D721Med (cell line): ENCODE data around the gene TAF5L.
"Not testable (repeated sequence)": the region's sequence is repeated elsewhere in the genome, so short reads cannot be mapped to it uniquely, and the experiment has no call there.

ENCODE experiments used
- DNase-seq: peaks from one replicate; pipeline ENCODE4 v3.0.0; 2011; ENCODE audit warnings: low spot score; ENCODE audit not compliant: insufficient read length
- FAIRE-seq: peaks from 2 replicates; lab custom pipeline; 2011; peaks lifted over from hg19 to GRCh38; lab: Jason Lieb, UNC
- TF ChIP-seq, protein P1 (sequence below): IDR thresholded peaks from 2 replicates; pipeline ENCODE4 v1.5.1; 2012; ENCODE audit warnings: mild to moderate bottlenecking, control low read depth; ENCODE audit not compliant: insufficient read depth; ENCODE audit errors: missing control alignments

The TAF5L gene

DNA sequence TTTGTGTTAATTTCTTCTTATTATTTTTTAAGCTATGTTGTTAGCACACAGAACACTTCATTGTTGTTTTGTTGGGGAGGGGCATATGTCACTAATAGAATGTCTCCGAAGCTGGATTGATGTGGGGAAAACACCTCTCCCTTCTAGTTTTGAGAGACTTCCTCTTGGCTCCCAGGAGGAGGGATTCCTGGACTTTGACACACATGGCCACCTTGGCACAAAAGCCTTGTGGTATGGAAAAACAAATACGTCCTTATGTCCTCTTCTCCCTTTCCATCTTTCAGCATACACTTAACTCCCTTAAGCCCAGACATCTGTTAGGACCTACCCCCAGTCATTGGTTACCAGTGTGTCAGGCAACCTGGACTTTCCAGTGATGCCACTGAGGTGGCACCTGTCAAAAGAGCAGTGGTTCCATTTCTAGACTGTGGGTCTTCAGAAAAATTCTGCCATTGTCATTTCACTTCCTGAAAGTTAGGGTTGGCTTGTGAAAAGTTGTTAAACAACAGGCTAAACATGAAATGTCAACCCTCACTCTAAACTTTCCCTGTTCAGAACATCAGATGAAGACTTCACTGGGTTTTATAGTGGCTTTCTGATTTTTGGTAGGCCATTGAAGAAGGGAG, 54.9 kb downstream of the TAF5L start:
- FAIRE-seq (no peak), DNase-seq (no peak)
- TF ChIP-seq, protein P1, sequence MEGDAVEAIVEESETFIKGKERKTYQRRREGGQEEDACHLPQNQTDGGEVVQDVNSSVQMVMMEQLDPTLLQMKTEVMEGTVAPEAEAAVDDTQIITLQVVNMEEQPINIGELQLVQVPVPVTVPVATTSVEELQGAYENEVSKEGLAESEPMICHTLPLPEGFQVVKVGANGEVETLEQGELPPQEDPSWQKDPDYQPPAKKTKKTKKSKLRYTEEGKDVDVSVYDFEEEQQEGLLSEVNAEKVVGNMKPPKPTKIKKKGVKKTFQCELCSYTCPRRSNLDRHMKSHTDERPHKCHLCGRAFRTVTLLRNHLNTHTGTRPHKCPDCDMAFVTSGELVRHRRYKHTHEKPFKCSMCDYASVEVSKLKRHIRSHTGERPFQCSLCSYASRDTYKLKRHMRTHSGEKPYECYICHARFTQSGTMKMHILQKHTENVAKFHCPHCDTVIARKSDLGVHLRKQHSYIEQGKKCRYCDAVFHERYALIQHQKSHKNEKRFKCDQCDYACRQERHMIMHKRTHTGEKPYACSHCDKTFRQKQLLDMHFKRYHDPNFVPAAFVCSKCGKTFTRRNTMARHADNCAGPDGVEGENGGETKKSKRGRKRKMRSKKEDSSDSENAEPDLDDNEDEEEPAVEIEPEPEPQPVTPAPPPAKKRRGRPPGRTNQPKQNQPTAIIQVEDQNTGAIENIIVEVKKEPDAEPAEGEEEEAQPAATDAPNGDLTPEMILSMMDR, result no peak

DNA sequence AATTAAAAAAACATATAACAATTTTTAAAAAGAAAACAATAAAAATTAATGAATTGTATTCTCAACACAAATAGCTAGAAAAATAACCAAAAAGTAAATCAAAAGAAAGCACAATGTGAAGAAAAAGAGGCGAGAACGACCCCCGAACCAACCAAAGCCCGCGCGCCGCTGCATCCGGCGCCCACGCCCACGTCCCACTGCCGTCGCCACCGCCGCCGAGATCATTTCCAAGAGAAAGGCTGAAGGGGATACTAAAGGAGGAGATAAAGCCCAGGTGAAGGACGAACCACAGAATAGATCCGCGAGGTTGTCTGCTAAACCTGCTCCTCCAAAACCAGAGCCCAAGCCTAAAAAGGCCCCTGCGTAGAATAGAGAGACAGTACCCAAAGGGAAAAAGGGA, 55.6 kb downstream of the TAF5L start:
- no peak for DNase-seq
- no peak for FAIRE-seq
- TF ChIP-seq, protein P1, result no peak

DNA sequence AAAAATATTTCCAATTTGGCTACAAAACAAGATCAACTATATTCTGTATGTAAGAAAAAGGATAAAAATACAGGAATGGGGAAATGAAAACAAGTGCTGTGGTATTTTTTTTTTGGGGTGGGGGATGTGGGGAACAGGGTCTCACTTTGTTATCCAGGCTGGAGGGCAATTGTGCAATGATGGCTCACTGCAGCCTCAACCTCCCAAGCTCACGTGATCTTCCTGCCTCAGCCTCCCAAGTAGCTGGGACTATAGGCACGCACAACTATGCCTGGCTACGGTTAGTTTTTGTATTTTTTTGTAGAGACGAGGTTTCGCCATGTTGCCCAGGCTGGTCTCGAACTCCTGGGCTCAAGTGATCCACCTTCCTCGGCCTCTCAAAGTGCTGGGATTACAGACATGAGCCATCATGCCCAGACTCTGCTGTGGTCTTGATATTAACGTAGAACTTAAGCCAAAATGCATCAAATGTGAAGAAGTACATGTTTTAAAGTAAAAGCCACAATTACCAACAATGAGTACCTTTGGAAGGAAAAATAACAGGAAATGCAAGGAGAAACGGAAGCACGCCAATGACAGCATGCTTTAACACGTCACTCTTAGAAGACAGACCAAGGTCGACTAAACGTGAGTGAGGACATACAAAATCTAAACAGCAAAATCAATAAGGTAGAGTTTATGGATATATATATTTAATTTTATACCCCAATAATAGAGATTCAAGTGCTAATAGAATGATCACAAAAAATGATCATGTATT, 58.6 kb downstream of the TAF5L start:
- DNase-seq (no peak), FAIRE-seq (no peak)
- TF ChIP-seq, protein P1, result no peak

DNA sequence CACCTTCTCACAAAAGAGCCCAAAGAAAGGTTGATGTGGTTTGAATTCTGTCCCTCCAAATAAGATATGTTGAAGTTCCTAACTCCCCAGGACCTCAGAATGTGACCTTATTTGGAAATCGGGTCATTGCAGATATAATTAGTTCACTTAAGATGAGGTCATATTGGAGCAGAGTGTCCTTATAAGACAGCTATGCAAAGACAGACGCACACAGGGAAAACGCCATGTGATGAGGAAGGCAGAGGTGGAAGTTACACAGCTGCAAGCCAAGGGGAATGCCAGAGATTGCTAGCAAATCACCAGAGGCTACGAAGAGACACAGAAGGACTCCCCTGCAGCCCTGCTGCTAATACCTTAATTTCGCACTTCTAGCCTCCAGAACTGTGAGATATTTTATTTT, 62.2 kb downstream of the TAF5L start:
- TF ChIP-seq, protein P1, result no peak
- DNase-seq (no peak), FAIRE-seq (no peak)

DNA sequence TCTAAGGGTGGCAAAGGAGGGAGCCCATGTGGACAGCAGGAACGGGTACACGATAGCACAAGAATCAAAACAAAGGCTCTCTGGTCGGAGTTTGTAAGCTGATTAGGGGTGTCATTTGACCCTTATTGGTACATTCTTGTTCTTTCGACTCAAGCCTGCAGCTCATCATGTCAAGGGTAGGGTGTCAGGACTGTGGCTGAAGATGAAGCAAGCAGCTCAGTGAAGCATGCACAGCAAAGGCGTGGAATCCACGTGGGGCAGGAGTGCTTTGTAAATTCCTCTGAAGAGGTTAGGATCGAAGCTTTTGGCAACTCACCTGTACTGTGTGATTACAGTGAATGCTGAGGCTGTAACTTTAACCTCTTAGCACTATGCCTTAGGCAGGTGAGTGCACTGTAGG, 62.7 kb downstream of the TAF5L start:
- FAIRE-seq (no peak), DNase-seq (no peak)
- TF ChIP-seq, protein P1, result no peak

DNA sequence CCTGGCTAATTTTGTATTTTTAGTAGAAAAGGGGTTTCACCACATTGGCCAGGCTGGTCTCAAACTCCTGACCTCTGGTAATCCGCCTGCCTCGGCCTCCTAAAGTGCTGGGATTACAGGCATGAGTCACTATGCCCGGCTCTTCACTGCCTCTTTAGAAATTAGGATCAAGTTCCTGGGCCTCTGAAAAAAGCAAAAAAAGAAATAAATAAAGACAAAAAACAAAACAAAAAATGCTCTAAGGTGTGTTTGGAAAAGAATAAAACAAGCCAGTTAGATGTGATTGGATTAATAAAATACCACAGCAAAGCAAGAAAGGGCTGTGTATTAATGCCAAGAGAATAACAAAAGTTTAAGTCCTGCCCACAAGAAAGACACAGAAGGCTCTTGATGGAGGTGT, 63.2 kb downstream of the TAF5L start:
- TF ChIP-seq, protein P1, result no peak
- DNase-seq (no peak), FAIRE-seq (no peak)

DNA sequence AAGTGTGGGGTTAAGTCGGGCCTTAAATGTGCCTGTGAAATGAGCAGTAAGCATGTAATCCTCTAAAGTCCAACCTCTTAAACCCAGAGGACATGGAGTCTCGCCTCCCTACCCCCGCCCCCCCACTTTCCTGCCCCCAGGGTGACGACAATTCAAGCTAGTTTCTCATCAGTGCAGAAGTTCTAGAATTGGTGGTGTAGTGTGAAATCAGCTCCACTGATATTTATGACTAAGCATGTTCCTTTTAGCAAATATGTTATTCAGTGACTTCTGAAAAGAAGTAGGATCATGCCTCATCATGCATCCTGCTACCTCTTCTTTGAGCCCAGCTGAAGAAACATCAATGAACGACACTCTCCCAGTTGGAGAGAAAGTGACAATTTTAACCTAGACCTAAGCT, 64.8 kb downstream of the TAF5L start:
- DNase-seq (no peak), FAIRE-seq (peak; percentile 35)
- TF ChIP-seq, protein P1, result no peak

DNA sequence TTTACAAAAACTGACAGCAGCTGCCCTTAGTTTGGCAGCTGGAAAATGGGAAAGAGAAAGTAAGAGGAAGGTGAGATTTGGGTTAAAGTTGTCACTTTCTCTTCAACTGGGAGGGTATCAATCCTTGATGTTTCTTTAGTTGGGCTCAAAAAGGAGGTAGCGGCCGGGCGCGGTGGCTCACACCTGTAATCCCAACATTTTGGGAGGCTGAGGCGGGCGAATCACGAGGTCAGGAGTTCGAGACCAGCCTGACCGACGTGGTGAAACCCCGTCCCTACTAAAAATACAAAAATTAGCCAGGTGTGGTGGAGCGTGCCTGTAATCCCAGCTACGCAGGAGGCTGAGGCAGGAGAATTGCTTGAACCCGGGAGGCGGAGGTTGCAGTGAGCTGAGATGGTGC, 65.8 kb downstream of the TAF5L start:
- not testable (repeated sequence) for DNase-seq, FAIRE-seq

DNA sequence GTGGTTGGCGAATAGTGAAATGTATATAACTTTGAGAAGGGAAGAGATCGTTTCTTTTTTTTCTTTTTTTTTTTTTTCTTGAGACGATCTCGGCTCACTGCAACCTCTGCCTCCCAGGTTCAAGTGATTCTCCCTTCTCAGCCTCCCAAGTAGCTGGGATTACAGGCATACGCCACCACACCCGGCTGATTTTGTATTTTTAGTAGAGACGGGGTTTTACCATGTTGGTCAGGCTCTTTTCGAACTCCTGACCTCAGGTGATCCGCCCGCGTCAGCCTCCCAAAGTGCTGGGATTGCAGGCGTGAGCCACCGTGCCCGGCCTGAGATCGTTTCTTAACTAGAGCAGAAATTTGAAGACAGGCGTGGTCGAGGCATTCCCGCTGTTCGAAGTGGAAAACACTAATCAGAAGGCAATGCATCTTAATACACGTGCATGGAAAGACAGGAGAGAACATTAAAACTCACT, 66.6 kb downstream of the TAF5L start:
- not testable (repeated sequence) for DNase-seq, FAIRE-seq
